Esophagus squamous epithelium (tissue), 5 donors: ENCODE measurements around the gene L1CAM. TPM values are rescaled to one million over a fixed set of nuclear protein-coding genes. Genes with fewer than 3 reads are reported as not detected.

Experiments
- DNase-seq: peaks from one replicate; lab custom pipeline; 2025; lab: John Stamatoyannopoulos, UW
- H3K27ac ChIP-seq, 4 donors: fragments of 200-600 bp; sonication (generic); one replicate each; pipeline ENCODE4 v1.5.1; 2016 to 2019; ENCODE audit warnings: mild to moderate bottlenecking in 1 of 4
- H3K27me3 ChIP-seq, 4 donors: fragments of 200-600 bp; sonication (generic); 1 replicate in 3 of 4; 2 replicates in 1 of 4; pipeline versions ENCODE4 v1.5.1 to v1.6.0; 2017 to 2021; ENCODE audit warnings: antibody characterized with exemption in 1 of 4
- H3K36me3 ChIP-seq, 3 donors: fragments of 200-600 bp; sonication (generic); one replicate each; pipeline ENCODE4 v1.5.1; 2016 to 2019
- H3K4me1 ChIP-seq, 3 donors: fragments of 200-600 bp; sonication (generic); one replicate each; pipeline ENCODE4 v1.5.1; 2017 to 2019
- H3K4me3 ChIP-seq, 4 donors: fragments of 200-600 bp; sonication (generic); 1 replicate in 3 of 4; 2 replicates in 1 of 4; pipeline ENCODE4 v1.5.1; 2016 to 2019; ENCODE audit warnings: mild to moderate bottlenecking in 2 of 4, moderate library complexity in 1 of 4
- H3K9me3 ChIP-seq, 3 donors: fragments of 200-600 bp; sonication (generic); one replicate each; pipeline ENCODE4 v1.5.1; 2016 to 2019
- CTCF ChIP-seq, 6 experiments: fragments of 450-650 bp in 4 of 6; fragments of 200-600 bp in 2 of 6; sonication (generic) in 2 of 6; IDR thresholded peaks; one replicate each; pipeline ENCODE4 v1.5.1; 2016 to 2019; ENCODE audit warnings: antibody characterized with exemption in 6 of 6, mild to moderate bottlenecking in 4 of 6, moderate library complexity in 4 of 6
- POLR2A ChIP-seq, 4 donors: fragments of 450-650 bp; IDR thresholded peaks; one replicate each; pipeline ENCODE4 v1.6.1; 2017; ENCODE audit warnings: antibody characterized with exemption in 4 of 4, mild to moderate bottlenecking in 4 of 4, moderate library complexity in 3 of 4
- WGBS, 2 donors: methylation state at CpG; one replicate each; pipeline ENCODE4 v1.1.5; 2018; 5-methylcytosine and 5-hydroxymethylcytosine counted together
- intact Hi-C: fragments of 100-400 bp; cut with DNase I; formaldehyde crosslinking; loops from one replicate; pipeline ENCODE4 v1.15.0; 2022
- total RNA-seq, 4 donors: library from RNA; depleted of rRNA; stranded (reverse); fragments of >200 nt; gene quantifications; one replicate each; pipeline ENCODE4 v1.1.0, GENCODE V29; 2016
- donor health status: DM: yes; HTN: yes; CAD: no.

L1CAM gene
- total RNA-seq, 4 donors from 2014 or later = 0.35 to 3.2 (median 1.3) TPM

- no peak for TF ChIP-seq POLR2A (IDR thresholded peaks at IDR 0.05)
- TF ChIP-seq CTCF (IDR thresholded peaks at IDR 0.05) = no peak
- H3K4me3 ChIP-seq = no peak overlapping the region
- no peak for DNase-seq
- H3K36me3 ChIP-seq = no peaks in the 10 kb centered on the region
- no peak overlapping the region for H3K27ac ChIP-seq
- no peaks in the 10 kb centered on the region for H3K4me1 ChIP-seq
- H3K9me3 ChIP-seq = no peaks in the 10 kb centered on the region
- WGBS, 2 donors = 3 to 19% methylated on average over 7 to 20 of the region's 28 CpGs
- intact Hi-C loops = loop anchor here (10.0 kb wide), 1 partner anchor 64 kb away; no protein-coding TSS in a partner anchor
- peaks cover 0 to 72% (median 14%) of the 10 kb centered on the region in 4 donors for H3K27me3 ChIP-seq
These were observed 6.9 kb downstream of the L1CAM start for GRCh38 chrX:153878969-153879653.

GRCh38 chrX:153878345-153878744, 7.6 kb downstream of the L1CAM start:
- Histone ChIP-seq H3K9me3 (no peaks in the 10 kb centered on the region), H3K4me3 (no peak overlapping the region), H3K27me3 (peaks cover 0 to 65% (median 11%) of the 10 kb centered on the region in 4 donors), H3K36me3 (no peaks in the 10 kb centered on the region), H3K27ac (no peak overlapping the region), H3K4me1 (no peaks in the 10 kb centered on the region)
- DNase-seq = no peak
- TF ChIP-seq CTCF (IDR thresholded peaks at IDR 0.05) = no peak
- no peak for TF ChIP-seq POLR2A (IDR thresholded peaks at IDR 0.05)
- intact Hi-C loops = loop anchor here (10.0 kb wide), 1 partner anchor 64 kb away; no protein-coding TSS in a partner anchor
- 46% methylated on average over 5 of the region's 5 CpGs; no CpG with 5 or more reads in 1 of the 2 donors for WGBS, 2 donors

GRCh38 chrX:153877571-153878261, 8.3 kb downstream of the L1CAM start:
- no peak for DNase-seq
- Histone ChIP-seq H3K4me1 (no peaks in the 10 kb centered on the region), H3K27me3 (peaks cover 0 to 58% (median 9%) of the 10 kb centered on the region in 4 donors), H3K27ac (no peak overlapping the region), H3K9me3 (no peaks in the 10 kb centered on the region), H3K4me3 (no peak overlapping the region), H3K36me3 (no peaks in the 10 kb centered on the region)
- intact Hi-C loops = loop anchor here (10.0 kb wide), 1 partner anchor 63 kb away; no protein-coding TSS in a partner anchor
- no peak for TF ChIP-seq CTCF (IDR thresholded peaks at IDR 0.05)
- TF ChIP-seq POLR2A (IDR thresholded peaks at IDR 0.05) = no peak
- 70 to 88% methylated on average over 3 to 4 of the region's 8 CpGs for WGBS, 2 donors

- Histone ChIP-seq H3K9me3 (no peaks in the 10 kb centered on the region), H3K4me3 (no peak overlapping the region), H3K27me3 (peaks cover 0 to 46% (median 2%) of the 10 kb centered on the region in 4 donors), H3K36me3 (no peaks in the 10 kb centered on the region), H3K4me1 (no peaks in the 10 kb centered on the region), H3K27ac (no peak overlapping the region)
- TF ChIP-seq POLR2A (IDR thresholded peaks at IDR 0.05) (no peak), CTCF (IDR thresholded peaks at IDR 0.05) (no peak)
- no peak for DNase-seq
- intact Hi-C loops = loop anchor here (10.0 kb wide), 1 partner anchor 61 kb away; no protein-coding TSS in a partner anchor
- 64% methylated on average over 3 of the region's 3 CpGs; no CpG with 5 or more reads in 1 of the 2 donors for WGBS, 2 donors
These were observed 9.9 kb downstream of the L1CAM start for GRCh38 chrX:153876112-153876491.
